GM12878 (cell line): ENCODE results near the gene DDX46. TPM values are rescaled to one million over a fixed set of nuclear protein-coding genes. Genes with fewer than 3 reads are reported as not detected.

ENCODE experiments used
- ASH2L ChIP-seq: fragments of 300-600, 200-600 bp; sonication (generic); IDR thresholded peaks from 2 replicates; pipeline ENCODE4 v1.6.1; 2017; ENCODE audit warnings: low read depth, mild to moderate bottlenecking, borderline replicate concordance
- ATF7 ChIP-seq: fragments of 450-650 bp; IDR thresholded peaks from 2 replicates; pipeline ENCODE4 v1.6.1; 2016; ENCODE audit warnings: low read depth, mild to moderate bottlenecking
- EZH2 ChIP-seq: IDR thresholded peaks from 2 replicates; pipeline ENCODE4 v1.6.1; 2012; ENCODE audit warnings: low read depth, mild to moderate bottlenecking, control low read depth, inconsistent platforms, low read length, borderline replicate concordance; ENCODE audit not compliant: control insufficient read depth
- GATAD2B ChIP-seq: fragments of 450-650 bp; conservative IDR thresholded peaks from 2 replicates; pipeline ENCODE4 v1.6.1; 2017; ENCODE audit warnings: low read depth, mild to moderate bottlenecking, moderate library complexity
- HCFC1 ChIP-seq: fragments of 150-350 bp; IDR thresholded peaks from 2 replicates; pipeline ENCODE4 v1.6.1; 2014; ENCODE audit warnings: low read length
- MXI1 ChIP-seq: fragments of 150-350 bp; IDR thresholded peaks from 2 replicates; pipeline ENCODE4 v1.6.1; 2011; ENCODE audit warnings: low read depth, mild to moderate bottlenecking, inconsistent platforms, low read length, improper control_type of control experiment
- NFYA ChIP-seq: IDR thresholded peaks from 2 replicates; pipeline ENCODE4 v1.6.1; 2011; ENCODE audit warnings: low read depth, mild to moderate bottlenecking, low read length, improper control_type of control experiment, borderline replicate concordance
- POLR2AphosphoS5 ChIP-seq: IDR thresholded peaks from 2 replicates; pipeline ENCODE4 v1.6.1; 2011; ENCODE audit warnings: mild to moderate bottlenecking, low read length, inconsistent platforms
- ZNF274 ChIP-seq: IDR thresholded peaks from one replicate; pipeline ENCODE4 v1.8.0; 2011; ENCODE audit not compliant: insufficient read length, insufficient read depth
- polyA plus RNA-seq, 11 experiments: library from polyadenylated mRNA; depleted of rRNA in 4 of 11; unstranded in 6 of 11; stranded (reverse) in 5 of 11; fragments of >200 nt; fragmentation: Nextera tagmentation in 4 of 11; fragmentation: Illumina TruSeq in 1 of 11; extraction: Ambion mirVana in 4 of 11; extraction: Trizol in 1 of 11; gene quantifications; 1 replicate in 1 of 11; 2 replicates in 10 of 11; pipeline versions ENCODE4 v1.2.1 to v1.2.3, GENCODE V29; 2011 to 2016; ENCODE audit warnings: inconsistent platforms in 2 of 11, missing spikeins in 2 of 11, low read depth in 1 of 11
- total RNA-seq, 4 experiments: library from RNA; depleted of rRNA in 3 of 4; stranded (reverse); fragments of >200 nt in 3 of 4; fragmentation: Illumina TruSeq in 1 of 4; extraction: Trizol in 1 of 4; gene quantifications; 2 replicates each; pipeline versions ENCODE4 v1.2.1 to v1.2.3, GENCODE V29; 2013 to 2021
- TF ChIP-seq, protein P1 (sequence below): fragments of 450-650 bp; IDR thresholded peaks from 2 replicates; pipeline ENCODE4 v1.6.1; 2017; ENCODE audit warnings: low read depth, mild to moderate bottlenecking, moderate library complexity

DDX46 gene
- total and polyA plus RNA-seq, 10 of the 15 experiments (the other 5 are each of a cell fraction or from before 2014, with no cell fraction given), result 23.0 to 77.1 (median 42.2) TPM

DNA sequence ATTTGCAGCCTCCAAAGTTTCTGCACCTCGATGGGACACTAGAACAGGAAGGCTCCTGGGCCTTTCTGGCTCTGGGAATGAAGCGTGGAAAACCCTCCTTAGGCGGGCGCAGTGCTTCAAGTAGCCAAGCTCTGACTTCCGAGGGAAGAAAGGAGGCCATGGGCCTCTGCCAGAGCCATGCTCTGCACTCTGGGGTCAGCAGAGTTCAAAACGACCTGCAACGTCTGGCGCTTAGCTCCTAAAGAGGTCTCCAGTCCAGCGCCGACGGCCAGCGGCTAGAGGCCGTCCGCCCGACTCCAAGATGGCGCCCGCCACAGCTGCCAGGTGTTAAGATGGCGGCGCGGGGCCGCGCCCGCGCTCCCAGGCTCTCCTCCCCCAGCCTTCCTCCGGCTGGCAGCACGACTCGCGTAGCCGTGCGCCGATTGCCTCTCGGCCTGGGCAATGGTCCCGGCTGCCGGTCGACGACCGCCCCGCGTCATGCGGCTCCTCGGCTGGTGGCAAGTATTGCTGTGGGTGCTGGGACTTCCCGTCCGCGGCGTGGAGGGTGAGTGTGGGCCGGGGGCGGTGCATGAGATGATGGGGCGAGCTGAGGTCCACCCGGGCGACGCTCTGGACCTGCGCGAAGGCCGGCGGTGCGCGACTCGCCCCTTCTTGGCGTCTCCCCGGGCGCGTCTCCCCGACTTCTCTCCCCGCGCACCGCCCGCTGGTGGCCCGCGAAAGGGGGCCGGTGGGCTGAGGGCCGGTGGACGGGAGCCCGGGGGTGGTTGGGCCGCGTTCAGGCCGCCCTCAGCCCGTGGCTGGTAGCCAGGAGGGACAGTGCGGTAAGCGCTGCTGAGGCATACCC lies 115.6 kb downstream of the DDX46 start, which contains the start of gene TXNDC15 (continued):
- TF ChIP-seq, protein P1, sequence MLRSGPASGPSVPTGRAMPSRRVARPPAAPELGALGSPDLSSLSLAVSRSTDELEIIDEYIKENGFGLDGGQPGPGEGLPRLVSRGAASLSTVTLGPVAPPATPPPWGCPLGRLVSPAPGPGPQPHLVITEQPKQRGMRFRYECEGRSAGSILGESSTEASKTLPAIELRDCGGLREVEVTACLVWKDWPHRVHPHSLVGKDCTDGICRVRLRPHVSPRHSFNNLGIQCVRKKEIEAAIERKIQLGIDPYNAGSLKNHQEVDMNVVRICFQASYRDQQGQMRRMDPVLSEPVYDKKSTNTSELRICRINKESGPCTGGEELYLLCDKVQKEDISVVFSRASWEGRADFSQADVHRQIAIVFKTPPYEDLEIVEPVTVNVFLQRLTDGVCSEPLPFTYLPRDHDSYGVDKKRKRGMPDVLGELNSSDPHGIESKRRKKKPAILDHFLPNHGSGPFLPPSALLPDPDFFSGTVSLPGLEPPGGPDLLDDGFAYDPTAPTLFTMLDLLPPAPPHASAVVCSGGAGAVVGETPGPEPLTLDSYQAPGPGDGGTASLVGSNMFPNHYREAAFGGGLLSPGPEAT, result peak; percentile 57
- TF ChIP-seq ATF7, result no peak
- peak; percentile 51; the same call in 1 of the 2 replicates for TF ChIP-seq ASH2L
- no peak for TF ChIP-seq ZNF274
- peak; percentile 70 for TF ChIP-seq HCFC1
- no peak for TF ChIP-seq NFYA
- peak; percentile 86 for TF ChIP-seq POLR2AphosphoS5
- no peak for TF ChIP-seq EZH2
- peak; percentile 62; the same call in 1 of the 2 replicates for TF ChIP-seq MXI1
- TF ChIP-seq GATAD2B, result peak; percentile 80; the same call in 1 of the 2 replicates
